GM19043 (cell line): Measurements from ENCODE around the gene CDH23.
"Not testable (repeated sequence)": the region's sequence is repeated elsewhere in the genome, so short reads cannot be mapped to it uniquely, and the experiment has no call there.

ENCODE experiments used
- ATAC-seq: cut with Tn5 transposase; IDR thresholded peaks from one replicate; pipeline ENCODE4 v1.9.1; 2021; ENCODE audit warnings: low read depth; ENCODE audit not compliant: unreplicated experiment

CDH23 gene

DNA sequence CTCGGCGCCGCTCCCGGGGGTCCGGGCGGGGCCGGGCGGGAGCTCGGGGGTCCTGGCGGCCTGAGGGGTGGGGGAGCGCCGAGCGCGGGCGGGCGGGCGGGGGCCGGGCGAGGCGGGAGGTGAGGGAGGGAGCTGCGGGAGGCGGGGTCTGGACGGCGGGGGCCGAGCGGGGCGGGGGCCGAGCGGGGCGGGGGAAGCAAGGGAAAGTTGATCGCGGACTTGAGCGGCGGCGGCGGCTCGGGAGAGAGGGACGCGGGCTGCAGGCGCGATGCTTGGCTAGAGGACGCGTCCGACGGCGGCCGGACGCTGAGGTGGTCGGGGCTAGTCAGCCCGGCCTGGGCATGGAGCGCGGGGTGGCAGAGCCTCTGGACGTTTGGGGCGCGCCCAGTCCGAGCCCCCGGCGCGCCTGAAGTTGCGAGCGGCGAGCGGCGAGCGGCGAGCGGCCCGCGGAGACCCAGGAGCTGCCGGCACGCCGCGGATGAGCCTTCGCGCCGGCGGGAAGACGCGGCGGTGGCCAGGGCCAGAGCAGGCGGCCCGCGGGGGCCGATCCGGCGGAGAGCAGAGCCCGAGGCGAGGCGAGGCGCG, at the start of gene CDH23:
TSS of gene CDH23 (plus strand) at position 210 of the 585 bp plus-strand sequence. CDS start 42,912 bp downstream, outside the sequence.
- no peak for ATAC-seq

DNA sequence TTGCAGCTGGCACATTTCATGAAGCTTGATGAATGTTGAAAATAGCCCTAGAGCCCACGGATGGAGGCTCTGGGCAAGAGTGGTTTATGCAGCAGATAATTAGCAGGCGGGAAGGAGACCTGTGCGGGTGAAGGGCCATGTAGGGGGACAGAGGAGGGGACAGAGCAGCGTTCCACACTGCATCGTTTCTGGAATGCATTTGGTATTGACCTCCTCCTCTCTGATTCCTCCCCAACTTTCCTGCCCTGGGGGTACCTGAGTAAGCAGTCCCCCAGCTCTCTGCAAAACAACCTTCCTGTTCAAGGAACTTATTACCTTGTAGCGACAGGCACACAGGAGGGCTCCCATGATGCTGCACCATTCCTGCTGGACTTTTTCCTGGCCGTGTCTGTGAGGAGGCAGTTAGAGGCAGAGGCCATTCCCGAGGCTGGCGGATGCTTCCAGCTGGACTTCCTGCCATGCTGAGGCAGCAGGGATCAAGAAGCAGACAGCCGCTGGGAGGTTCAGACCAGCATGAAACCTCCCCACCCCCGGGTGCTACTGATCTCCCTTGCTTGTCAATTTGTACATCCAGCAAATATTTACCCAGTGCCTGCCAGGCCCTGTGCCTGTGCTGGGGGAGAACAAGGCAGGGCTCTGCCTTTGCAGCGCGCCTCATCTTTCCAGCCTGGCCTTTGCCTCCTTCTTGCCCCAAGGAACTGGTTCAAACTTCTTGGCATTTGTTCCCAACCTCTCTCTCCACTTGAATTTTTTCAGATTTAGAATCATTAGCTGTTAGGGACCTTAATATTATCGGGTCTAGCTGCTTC, 48.9 kb upstream of the CDH23 start:
- no peak for ATAC-seq

DNA sequence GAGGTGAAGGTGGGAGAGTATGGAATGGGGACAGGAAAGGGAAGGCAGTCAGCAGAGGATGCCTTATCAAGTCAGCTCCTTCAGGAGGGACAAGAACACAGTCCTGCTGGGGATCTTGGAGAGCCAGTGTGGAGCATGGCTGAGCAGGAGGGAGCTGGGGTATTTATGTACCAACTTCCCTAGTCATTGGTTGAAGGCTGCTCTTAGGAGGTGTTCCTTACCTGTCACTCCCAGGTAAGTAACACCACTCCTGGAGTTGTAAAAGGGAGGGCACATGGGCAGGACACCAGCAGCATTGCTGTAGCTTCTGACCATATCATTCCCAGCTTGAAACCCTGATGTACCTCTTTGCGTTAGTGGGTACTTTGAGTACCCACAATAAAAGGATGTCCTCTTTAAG, 47.9 kb upstream of the CDH23 start:
- ATAC-seq, result no peak

DNA sequence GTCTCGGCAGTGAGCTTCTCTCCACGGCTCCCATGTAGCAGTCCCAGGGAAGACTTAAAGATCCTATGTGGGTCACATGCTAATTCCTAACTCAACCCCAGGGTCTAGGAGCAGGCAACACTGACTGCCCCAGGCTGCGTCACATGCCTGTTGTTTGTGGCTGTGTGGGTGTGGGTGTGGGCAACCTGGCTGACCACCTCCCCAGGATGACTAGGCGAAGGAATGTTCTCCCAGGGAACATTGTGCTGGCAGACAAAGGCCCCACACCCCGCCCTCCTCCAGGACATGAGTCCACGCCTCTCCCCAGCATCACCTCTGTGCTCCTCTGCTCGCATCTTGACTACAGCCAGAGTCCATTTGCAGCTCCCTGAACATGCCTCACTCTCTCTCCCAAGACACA, 47.3 kb upstream of the CDH23 start:
- ATAC-seq, result no peak

DNA sequence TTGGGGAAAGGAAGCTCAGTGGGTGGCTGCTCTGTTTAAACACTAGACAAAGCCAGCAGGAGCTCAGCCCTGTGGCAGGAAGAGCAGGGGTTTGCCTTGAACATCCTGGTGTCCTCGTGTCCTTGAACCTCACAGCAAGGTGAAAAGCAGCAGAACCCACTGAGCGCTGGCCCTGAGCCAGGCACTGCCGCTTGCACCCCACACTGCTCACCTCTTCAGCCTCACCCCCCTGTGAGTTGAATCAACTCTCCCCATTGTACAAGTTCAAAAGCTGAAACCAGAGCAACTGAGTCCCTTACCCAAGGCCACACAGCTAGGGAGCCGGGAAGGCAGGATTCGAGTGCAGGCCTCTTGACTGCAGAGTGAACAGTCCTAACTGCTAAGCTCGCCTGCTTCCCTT, 45.6 kb upstream of the CDH23 start:
- ATAC-seq, result no peak

DNA sequence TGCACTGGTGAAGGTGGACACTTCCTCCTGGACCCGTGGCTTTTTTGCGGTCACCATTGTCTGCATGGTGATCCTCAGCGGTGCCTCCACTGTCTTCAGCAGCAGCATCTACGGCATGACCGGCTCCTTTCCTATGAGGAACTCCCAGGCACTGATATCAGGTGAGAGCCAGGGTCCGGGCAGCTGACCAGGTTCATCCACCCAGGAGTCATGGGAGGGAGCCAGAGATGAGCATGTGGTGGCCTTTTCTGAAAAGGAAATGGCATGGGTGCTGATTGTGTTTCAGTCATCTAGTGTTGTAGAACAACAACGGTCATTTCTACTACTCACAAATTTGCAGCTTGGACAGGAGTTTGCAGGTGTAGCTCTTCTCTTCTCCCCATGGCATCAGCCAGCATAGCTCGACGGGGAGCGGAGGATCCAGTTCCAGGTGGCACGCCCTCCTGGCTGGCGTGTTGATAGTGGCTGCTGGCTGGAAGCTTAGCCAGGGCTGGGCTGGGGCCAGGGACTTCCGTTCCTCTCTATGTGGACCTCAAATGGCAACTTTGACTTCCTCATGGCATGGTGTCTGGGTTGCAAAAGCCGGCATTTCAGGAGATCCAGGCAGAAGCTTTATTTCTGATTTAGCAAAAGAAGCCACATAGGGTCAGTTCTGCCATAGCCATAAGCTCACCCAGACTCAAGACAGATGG, 44.9 kb upstream of the CDH23 start:
- ATAC-seq, result no peak

DNA sequence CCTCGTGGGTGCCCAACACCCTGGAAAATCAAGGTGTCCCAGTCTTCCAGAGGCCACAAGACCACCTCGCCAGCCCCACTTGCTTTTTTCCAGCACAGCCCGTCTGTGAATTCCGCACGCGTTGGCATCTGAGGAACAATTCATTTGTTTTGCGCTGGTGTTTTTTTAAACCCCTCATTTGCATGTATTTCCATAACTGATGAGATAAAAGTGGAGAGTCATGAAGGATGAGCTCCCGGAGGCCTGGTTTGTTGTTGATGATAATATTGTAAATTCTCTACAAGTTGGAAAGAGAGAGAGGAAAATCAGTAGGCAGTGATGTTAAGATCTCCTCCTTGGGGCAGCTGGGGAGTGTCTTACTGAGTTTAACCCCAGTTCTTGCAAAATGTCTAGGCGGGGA, 43.1 kb upstream of the CDH23 start:
- no peak for ATAC-seq

DNA sequence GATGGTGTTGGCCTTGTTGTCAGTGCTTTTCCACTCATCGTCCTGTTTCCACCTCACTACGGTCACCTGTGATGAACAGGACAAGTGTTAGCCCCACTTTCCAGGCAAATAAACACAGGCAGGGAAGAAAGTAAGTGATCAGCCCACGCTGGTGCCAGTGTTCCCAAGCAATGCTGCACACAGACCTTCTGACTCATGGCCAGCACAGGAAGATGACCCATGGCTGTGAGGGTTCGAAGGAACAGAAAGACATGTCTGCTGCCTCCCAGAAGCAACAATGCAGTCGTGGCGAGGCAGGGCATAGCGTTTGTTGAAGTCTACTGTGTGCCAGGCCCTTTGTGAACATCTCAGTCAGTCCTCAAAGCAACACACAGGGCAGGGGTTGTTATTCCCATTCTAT, 41.9 kb upstream of the CDH23 start:
- ATAC-seq, result no peak

DNA sequence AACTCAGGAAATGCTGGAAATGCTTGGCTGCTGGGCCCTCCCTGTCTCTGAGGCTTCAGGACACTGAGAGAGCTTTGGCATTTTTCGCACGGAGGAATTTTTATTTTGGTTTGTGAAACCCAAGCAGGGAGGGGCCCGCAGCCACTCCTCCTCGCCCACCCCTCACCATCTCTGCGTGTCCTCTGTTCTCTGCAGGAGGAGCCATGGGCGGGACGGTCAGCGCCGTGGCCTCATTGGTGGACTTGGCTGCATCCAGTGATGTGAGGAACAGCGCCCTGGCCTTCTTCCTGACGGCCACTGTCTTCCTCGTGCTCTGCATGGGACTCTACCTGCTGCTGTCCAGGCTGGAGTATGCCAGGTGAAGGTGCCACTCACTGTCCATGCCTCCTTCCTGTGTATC, 40.8 kb upstream of the CDH23 start:
- no peak for ATAC-seq

DNA sequence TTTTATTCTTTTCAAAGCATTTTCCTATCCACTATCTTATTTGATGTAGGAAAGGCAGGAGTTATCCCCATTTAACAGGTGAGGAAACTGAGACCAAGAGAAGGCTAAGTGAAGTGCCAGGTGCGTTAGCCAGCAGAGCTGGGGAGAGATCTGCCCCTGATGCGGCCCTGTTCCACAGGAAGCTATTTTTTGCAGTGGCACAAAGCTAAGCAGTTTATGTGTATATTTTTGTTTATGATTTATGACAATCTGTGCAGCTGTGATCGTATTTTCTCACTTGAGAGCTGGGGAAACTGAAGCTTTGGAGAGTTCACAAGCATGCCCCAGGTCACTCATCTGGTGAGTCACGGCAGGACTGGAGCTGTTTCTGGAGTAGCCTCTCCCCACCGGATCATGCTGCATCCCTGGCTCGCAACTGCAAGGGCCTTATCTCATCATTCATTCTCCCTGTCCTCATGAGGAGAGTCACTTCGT, 38.9 kb upstream of the CDH23 start:
- ATAC-seq, result no peak

DNA sequence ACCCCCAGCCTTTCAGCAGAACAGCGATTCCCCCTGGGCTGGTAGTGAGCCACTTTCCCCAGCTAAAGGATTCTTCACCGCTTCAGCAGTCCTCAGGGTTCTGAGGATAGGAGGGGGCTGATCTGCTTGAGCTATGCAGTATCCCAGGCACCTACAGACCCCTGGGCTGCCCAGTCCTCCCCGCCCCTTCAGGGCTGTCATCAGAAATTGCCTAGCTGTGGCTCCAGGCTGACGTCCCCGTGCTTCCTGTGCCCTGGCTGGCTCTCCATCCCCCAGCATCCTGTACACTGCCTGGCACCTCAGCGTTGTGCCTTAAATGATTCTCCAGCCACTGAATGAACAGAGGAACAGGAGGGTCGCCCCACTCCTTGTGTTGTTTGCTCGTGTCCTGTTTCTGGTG, 38.4 kb upstream of the CDH23 start:
- no peak for ATAC-seq

DNA sequence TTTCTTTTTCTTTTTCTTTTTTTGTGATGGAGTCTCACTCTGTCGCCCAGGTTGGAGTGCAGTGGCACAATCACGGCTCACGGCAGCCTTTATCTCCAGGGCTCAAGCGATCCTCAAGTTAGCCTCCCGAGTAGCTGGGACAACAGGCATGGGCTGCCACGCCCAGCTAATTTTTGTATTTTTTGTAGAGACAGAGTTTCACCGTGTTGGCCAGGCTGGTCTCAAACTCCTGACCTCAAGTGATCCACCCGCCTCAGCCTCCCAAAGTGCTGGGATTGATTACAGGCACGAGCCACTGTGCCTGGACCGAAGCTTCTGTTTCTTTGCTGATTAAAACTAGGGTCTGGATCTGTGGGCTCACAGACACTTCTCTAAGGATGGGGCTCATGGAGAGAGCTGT, 37.8 kb upstream of the CDH23 start:
- not testable (repeated sequence) for ATAC-seq

DNA sequence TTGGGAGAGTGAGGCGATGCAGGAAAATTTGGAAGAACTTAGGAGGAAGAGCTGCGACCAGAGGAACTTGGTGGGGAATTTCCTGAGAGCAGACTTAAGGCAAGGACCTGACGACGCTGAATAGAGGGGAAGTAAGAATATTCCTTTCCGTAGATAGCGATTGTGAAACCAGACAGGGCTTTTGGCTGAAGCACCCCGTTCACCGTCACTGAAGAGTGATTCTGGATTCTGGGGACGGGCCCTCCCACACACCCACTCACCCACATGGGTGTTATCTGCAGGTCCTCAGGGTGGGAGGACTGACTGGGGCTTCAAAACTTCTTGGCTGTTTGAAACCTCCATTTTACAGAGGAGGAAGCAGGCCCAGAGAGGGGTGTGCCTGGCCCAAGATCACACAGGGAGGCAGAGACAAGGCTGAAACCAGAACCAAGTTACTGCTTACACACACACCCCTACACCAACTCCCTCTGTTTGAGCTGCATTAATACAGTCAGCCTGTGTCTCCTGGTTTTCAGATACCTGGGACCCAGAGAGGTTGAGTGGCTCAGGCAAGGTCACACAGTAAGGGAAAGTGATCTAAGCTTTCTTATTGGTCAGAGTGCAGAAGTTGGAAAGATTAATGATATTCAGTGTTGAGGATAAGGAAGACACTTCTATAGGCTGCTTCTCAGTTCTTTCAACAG, 37.2 kb upstream of the CDH23 start:
- ATAC-seq, result peak; percentile 45

DNA sequence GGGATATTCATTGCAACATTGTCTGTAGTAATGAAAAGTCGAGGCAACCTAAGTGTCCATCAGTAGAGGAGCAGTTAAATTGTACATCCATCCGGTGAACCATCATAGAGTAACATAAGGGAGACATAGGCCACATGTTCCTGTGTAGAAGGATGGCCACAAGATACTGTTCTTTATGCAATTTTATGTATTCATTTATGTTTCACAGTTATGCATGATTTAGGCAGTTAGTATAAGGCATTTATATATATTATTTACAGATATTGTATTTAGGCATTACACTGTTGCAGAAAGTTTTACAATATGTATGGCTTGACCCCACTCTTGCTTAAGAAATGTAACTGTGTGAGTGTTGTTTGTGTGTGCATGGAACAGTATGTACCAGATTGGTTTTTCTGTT, 36.0 kb upstream of the CDH23 start:
- no peak for ATAC-seq

DNA sequence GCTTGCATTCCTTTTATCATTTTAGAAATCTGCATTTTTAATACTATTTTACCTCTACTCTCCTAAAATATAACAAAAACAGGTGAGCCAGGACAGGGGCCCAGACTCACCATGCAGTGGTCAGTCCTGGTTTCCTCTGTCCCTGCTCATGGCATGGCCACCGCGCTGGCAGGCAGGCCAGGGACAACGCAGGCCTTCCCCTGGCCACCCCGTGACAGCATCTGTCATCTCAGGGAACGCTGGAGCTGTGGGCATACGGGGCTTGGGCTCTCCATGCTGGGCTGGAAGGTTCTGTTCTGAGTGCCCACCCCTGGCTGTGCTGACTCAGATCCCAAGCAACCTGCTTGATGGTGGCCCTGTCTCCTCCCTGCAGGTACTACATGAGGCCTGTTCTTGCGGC, 35.1 kb upstream of the CDH23 start:
- ATAC-seq, result no peak

DNA sequence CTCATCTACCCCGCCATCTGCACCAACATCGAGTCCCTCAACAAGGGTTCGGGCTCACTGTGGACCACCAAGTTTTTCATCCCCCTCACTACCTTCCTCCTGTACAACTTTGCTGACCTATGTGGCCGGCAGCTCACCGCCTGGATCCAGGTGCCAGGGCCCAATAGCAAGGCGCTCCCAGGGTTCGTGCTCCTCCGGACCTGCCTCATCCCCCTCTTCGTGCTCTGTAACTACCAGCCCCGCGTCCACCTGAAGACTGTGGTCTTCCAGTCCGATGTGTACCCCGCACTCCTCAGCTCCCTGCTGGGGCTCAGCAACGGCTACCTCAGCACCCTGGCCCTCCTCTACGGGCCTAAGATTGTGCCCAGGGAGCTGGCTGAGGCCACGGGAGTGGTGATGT, 34.6 kb upstream of the CDH23 start:
- ATAC-seq, result no peak

DNA sequence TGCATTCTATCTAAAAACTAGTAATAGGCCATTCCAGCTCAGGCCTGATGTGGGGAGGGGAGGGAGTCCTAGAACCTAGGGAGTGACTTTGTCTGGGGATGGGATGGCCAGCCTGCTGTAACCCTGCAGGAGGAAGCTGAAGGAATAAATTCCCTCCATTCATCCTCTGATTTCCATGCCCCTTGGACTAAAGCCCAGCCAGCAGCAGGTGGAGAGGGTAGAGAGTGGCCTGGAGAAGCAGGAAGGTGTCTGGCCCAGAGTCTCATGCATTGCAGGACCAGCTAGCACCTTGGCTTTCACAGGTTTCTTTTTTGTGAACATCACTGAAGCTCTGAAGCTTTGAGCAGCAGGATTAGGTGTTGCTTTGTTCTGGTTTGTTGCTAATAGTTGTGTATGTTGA, 32.8 kb upstream of the CDH23 start:
- ATAC-seq, result no peak

DNA sequence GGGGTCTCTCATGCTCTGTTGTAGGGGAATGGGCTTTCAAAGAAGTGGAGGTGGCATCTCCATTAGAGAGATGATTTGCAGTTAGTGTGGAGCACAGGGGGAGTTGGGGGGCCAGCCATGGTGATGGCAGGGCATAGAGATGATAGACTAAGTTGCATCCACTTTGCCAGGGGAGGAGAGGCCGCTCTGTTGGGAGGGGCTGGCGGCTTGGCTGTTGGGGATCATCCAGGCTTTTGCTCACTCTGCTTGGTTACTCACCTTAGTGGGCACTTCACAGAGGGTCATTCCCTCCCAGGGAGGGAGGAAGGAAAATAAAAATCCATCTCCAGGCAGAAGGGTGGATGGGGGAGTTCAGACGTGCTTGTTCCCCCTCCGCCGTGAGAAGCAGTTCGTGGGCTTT, 31.4 kb upstream of the CDH23 start:
- no peak for ATAC-seq

DNA sequence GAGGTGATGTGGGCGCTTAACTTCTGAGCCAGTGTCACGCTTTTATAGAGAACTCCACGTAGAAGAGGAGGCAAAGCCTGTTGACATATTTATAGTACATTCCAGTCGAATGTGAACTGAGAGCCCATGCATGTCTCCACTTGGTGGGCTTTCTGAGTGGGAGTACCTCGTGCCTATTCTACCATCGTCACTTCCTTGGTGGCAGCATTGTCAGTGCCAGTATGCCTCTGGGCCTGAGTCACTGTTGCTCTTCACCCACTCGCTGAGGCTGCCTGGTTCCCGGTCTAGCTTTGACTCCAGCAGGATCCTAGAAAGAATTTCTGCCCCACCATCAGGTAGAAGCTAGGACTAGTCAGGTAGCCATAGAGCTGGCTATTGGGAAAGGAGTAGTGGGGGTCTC, 30.0 kb upstream of the CDH23 start:
- no peak for ATAC-seq

DNA sequence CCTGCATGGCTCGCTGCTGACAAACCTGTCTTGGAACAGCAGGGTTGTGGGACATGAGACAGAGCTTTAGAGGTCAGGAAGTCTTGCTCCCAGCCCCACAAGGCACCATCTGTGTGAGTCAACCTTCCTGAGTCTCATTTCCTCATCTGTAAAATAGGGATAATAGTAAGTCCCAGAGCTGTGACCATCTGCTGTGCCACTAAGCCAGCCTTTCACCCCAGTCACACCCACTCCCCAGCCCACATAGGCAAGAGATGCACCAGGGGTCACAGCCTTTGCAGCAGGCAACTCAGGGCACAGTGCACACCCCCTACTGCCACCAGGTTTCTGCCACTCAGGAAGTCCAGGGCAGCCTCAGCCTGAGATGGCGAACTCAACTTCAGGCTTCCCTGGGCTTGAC, 29.4 kb upstream of the CDH23 start:
- ATAC-seq, result no peak

DNA sequence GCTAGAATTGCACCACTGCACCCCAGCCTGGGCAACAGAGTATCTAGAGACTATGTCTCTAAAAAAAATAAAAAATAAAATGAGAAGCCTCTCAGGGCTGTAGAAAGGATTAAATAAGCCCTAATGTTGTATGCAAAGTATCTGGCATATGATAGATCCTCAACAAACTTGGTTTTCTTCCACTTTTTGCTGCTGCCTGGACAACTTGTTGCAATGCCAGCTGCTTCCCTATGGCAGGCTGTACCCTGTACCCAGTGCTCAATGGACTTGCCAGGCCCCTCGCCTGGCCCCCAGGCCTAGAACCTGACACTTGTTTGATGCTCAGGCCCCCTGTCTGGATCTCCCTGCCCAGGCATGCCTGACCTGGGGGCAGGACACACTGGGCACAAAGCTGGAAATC, 28.5 kb upstream of the CDH23 start:
- ATAC-seq, result no peak
